ENCODE measurements around the gene TFAP2A. TPM values are rescaled to one million over a fixed set of nuclear protein-coding genes. Genes with fewer than 3 reads are reported as not detected.

The TFAP2A gene
- total and polyA plus RNA-seq, 7 donors = 0.13 to 0.36 (median 0.27) TPM; not detected in 2

- Histone ChIP-seq H3K27me3 (peaks cover 29 to 61% (median 40%) of the 10 kb centered on the region in 3 donors), H3K4me1 (peaks cover 0 to 17% (median 14%) of the 10 kb centered on the region in 4 donors), H3K27ac (no peak overlapping the region), H3K4me3 (no peak overlapping the region), H3K36me3 (no peaks in the 10 kb centered on the region), H3K9me3 (peaks cover 0 to 4% (median 0%) of the 10 kb centered on the region in 4 donors)
- WGBS, 2 donors = 38 to 39% methylated on average over 3 of the region's 3 CpGs
- TF ChIP-seq POLR2AphosphoS5 (IDR thresholded peaks at IDR 0.05) (no peak), EP300 (IDR thresholded peaks at IDR 0.05) (no peak), POLR2A (IDR thresholded peaks at IDR 0.05) (no peak)
- TF ChIP-seq, protein P1, sequence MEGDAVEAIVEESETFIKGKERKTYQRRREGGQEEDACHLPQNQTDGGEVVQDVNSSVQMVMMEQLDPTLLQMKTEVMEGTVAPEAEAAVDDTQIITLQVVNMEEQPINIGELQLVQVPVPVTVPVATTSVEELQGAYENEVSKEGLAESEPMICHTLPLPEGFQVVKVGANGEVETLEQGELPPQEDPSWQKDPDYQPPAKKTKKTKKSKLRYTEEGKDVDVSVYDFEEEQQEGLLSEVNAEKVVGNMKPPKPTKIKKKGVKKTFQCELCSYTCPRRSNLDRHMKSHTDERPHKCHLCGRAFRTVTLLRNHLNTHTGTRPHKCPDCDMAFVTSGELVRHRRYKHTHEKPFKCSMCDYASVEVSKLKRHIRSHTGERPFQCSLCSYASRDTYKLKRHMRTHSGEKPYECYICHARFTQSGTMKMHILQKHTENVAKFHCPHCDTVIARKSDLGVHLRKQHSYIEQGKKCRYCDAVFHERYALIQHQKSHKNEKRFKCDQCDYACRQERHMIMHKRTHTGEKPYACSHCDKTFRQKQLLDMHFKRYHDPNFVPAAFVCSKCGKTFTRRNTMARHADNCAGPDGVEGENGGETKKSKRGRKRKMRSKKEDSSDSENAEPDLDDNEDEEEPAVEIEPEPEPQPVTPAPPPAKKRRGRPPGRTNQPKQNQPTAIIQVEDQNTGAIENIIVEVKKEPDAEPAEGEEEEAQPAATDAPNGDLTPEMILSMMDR (IDR thresholded peaks at IDR 0.05) = no peak
- DNase-seq = no peak
- intact Hi-C loops (cut with DNase I) = no loop called here
These were observed 9.4 kb downstream of the TFAP2A start for GRCh38 chr6:10405513-10405900.

- intact Hi-C loops (cut with DNase I) = no loop called here
- TF ChIP-seq EP300 (IDR thresholded peaks at IDR 0.05) = no peak
- TF ChIP-seq POLR2AphosphoS5 (IDR thresholded peaks at IDR 0.05) = no peak
- TF ChIP-seq POLR2A (IDR thresholded peaks at IDR 0.05) = no peak
- TF ChIP-seq, protein P1 (IDR thresholded peaks at IDR 0.05) = no peak
- peaks cover 25 to 61% (median 40%) of the 10 kb centered on the region in 3 donors for H3K27me3 ChIP-seq
- peak overlapping the region; percentile 55 to 64 (median 60) for H3K27ac ChIP-seq
- DNase-seq = no peak
- no peaks in the 10 kb centered on the region for H3K36me3 ChIP-seq
- 30 to 48% methylated on average over 31 of the region's 31 CpGs for WGBS, 2 donors
- peaks cover 0 to 4% (median 0%) of the 10 kb centered on the region in 4 donors for H3K9me3 ChIP-seq
- peak overlapping the region; percentile 34 to 57 (median 49) for H3K4me3 ChIP-seq
- H3K4me1 ChIP-seq = peaks cover 0 to 17% (median 14%) of the 10 kb centered on the region in 4 donors
These were observed 9.9 kb downstream of the TFAP2A start for GRCh38 chr6:10404799-10405512.

DNA sequence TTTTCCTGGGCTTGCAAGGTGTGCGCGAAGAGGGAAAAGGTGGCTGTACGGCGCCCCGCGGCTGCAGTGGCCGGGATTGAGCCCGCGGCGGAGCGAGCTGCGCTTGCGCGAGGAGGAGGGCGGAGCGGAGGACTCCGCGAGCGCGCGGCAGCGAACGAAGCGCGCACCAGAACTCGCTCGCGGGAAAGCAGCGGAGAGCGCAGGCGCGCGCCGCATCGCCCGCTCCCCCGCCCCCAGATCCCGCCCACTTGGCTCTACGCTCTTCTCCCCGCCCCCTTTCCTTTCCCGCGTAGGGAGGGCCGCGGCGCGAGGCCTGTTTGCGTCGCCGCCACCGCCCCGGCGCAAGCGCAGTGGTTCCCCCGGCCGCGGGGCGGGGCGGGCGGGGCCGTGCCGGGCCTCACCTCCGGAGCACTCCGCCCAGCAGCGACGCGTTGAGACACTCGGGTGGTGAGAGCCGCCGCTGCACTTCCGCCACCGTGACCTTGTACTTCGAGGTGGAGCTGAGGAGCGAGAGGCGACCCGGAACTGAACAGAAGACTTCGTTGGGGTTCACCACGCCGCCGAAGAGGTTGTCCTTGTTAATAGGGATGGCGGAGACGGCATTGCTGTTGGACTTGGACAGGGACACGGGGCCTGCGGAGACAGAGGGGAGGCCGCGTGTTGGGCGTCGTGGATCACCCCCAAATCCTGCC is 10.6 kb downstream of the TFAP2A start:
- H3K27me3 ChIP-seq = peaks cover 20 to 61% (median 40%) of the 10 kb centered on the region in 3 donors
- H3K4me3 ChIP-seq = peak overlapping the region; percentile 34 to 57 (median 49)
- H3K36me3 ChIP-seq = no peaks in the 10 kb centered on the region
- peaks cover 0 to 4% (median 0%) of the 10 kb centered on the region in 4 donors for H3K9me3 ChIP-seq
- H3K4me1 ChIP-seq = peaks cover 0 to 17% (median 14%) of the 10 kb centered on the region in 4 donors
- TF ChIP-seq, protein P1 (IDR thresholded peaks at IDR 0.05) = peak in 1 of 4 experiments; percentile 21
- TF ChIP-seq EP300 (IDR thresholded peaks at IDR 0.05) = no peak
- TF ChIP-seq POLR2A (IDR thresholded peaks at IDR 0.05) = no peak
- peak; percentile 25 to 65 (median 52) for TF ChIP-seq POLR2AphosphoS5 (IDR thresholded peaks at IDR 0.05)
- intact Hi-C loops (cut with DNase I) = no loop called here
- H3K27ac ChIP-seq = peak overlapping the region; percentile 55 to 64 (median 60)
- peak; percentile 92 for DNase-seq
- WGBS, 2 donors = 1 to 2% methylated on average over 87 of the region's 87 CpGs

- H3K4me3 ChIP-seq = peak overlapping the region; percentile 34 to 57 (median 49)
- H3K27me3 ChIP-seq = peaks cover 14 to 61% (median 34%) of the 10 kb centered on the region in 3 donors
- no peaks in the 10 kb centered on the region for H3K36me3 ChIP-seq
- peaks cover 0 to 4% (median 0%) of the 10 kb centered on the region in 4 donors for H3K9me3 ChIP-seq
- TF ChIP-seq POLR2AphosphoS5 (IDR thresholded peaks at IDR 0.05) = no peak
- no peak for TF ChIP-seq EP300 (IDR thresholded peaks at IDR 0.05)
- no peak for TF ChIP-seq POLR2A (IDR thresholded peaks at IDR 0.05)
- TF ChIP-seq, protein P1 (IDR thresholded peaks at IDR 0.05) = peak in 1 of 4 experiments; percentile 33
- intact Hi-C loops (cut with DNase I) = no loop called here
- peaks cover 0 to 17% (median 14%) of the 10 kb centered on the region in 4 donors for H3K4me1 ChIP-seq
- no peak for DNase-seq
- H3K27ac ChIP-seq = peak overlapping the region in 2 of 4 donors; percentile 55 to 64
- 4 to 8% methylated on average over 16 of the region's 16 CpGs for WGBS, 2 donors
These were observed 11.3 kb downstream of the TFAP2A start for GRCh38 chr6:10403385-10404106.
